GM12892 (cell line): ENCODE data around the gene TAAR9.

Source experiments
- POLR2A ChIP-seq: IDR thresholded peaks from 2 replicates; pipeline ENCODE4 v1.6.1; 2011; ENCODE audit warnings: low read depth, low read length, control low read depth
- POLR2AphosphoS5 ChIP-seq: IDR thresholded peaks from 2 replicates; pipeline ENCODE4 v1.6.1; 2011; ENCODE audit warnings: low read depth, low read length, control low read depth
- TAF1 ChIP-seq: IDR thresholded peaks from 2 replicates; pipeline ENCODE4 v1.6.1; 2011; ENCODE audit warnings: low read depth, mild to moderate bottlenecking, control low read depth, low read length, borderline replicate concordance

- TF ChIP-seq POLR2A (no peak), TAF1 (no peak), POLR2AphosphoS5 (no peak)
Measured at GRCh38 chr6:132491303-132491702, 46.8 kb upstream of the TAAR9 start.
